HG02943 (cell line): ENCODE measurements around the gene C10orf62.

Experiments
- ATAC-seq: cut with Tn5 transposase; IDR thresholded peaks from one replicate; pipeline ENCODE4 v1.9.1; 2021; ENCODE audit warnings: mild to moderate bottlenecking, low read depth, moderate library complexity; ENCODE audit not compliant: unreplicated experiment

The C10orf62 gene

GRCh38 chr10:97584060-97584797 lies 5.3 kb upstream of the C10orf62 start, which contains the start of gene HOGA1:
HOGA1 (plus strand) TSS chr10:97584389; CDS start chr10:97584704, 315 bp downstream.
- peak; percentile 73 for ATAC-seq

- ATAC-seq: no peak
Observed at GRCh38 chr10:97584798-97585438, 4.6 kb upstream of the C10orf62 start.

- ATAC-seq: no peak
Observed at GRCh38 chr10:97585439-97585811, 4.1 kb upstream of the C10orf62 start.

GRCh38 chr10:97587183-97587582 lies 2.3 kb upstream of the C10orf62 start:
- ATAC-seq: no peak

- no peak for ATAC-seq
Observed at GRCh38 chr10:97590082-97590747, 694 bp downstream of the C10orf62 start.

- no peak for ATAC-seq
Observed at GRCh38 chr10:97590748-97591495, 1.4 kb downstream of the C10orf62 start.

GRCh38 chr10:97593421-97593820 lies 3.9 kb downstream of the C10orf62 start:
- no peak for ATAC-seq

GRCh38 chr10:97596101-97597082 lies 6.9 kb downstream of the C10orf62 start:
- no peak for ATAC-seq

GRCh38 chr10:97597778-97598177 lies 8.3 kb downstream of the C10orf62 start:
- no peak for ATAC-seq

- ATAC-seq: no peak
Observed at GRCh38 chr10:97598407-97599271, 9.1 kb downstream of the C10orf62 start.

GRCh38 chr10:97599272-97599619 lies 9.7 kb downstream of the C10orf62 start:
- ATAC-seq: no peak

GRCh38 chr10:97600616-97601015 lies 11.1 kb downstream of the C10orf62 start:
- no peak for ATAC-seq

- ATAC-seq: no peak
Observed at GRCh38 chr10:97601268-97602215, 12.0 kb downstream of the C10orf62 start.

GRCh38 chr10:97607095-97607636 lies 17.6 kb downstream of the C10orf62 start:
- no peak for ATAC-seq

GRCh38 chr10:97608991-97609561 lies 19.6 kb downstream of the C10orf62 start:
- ATAC-seq: no peak

- no peak for ATAC-seq
Observed at GRCh38 chr10:97611473-97611872, 22.0 kb downstream of the C10orf62 start.

GRCh38 chr10:97612386-97612785 lies 22.9 kb downstream of the C10orf62 start:
- ATAC-seq: no peak
